Left renal pelvis (tissue), 4 donors: Measurements from ENCODE around the gene RTCB. TPM values are rescaled to one million over a fixed set of nuclear protein-coding genes. Genes with fewer than 3 reads are reported as not detected.

ENCODE experiments used
- DNase-seq, 4 donors: peaks; one replicate each; pipeline ENCODE4 v3.0.0-alpha.2; 2013; ENCODE audit warnings: low read depth in 4 of 4, low spot score in 3 of 4
- polyA plus RNA-seq, 4 donors: library from polyadenylated mRNA; unstranded; fragments of 120-200 nt; gene quantifications; one replicate each; pipeline ENCODE4 v1.2.1, GENCODE V29; 2013; ENCODE audit not compliant: insufficient read length in 4 of 4

RTCB gene
- 100 to 1,000 TPM in 2 of 4 donors, 10 to 100 TPM in 2; 77.9 to 106 (median 102) TPM for polyA plus RNA-seq

GRCh38 chr22:32411829-32412592 is at the start of gene RTCB:
Gene RTCB, minus strand, starts transcription at chr22:32412247. Its CDS starts 91 bp downstream, at chr22:32412156.
- peak; percentile 87 to 90 (median 89) for DNase-seq

GRCh38 chr22:32457031-32457430 is 45.0 kb upstream of the RTCB start:
- no peak for DNase-seq

- DNase-seq, result no peak
Measured at GRCh38 chr22:32448980-32449379, 36.9 kb upstream of the RTCB start.

DNA sequence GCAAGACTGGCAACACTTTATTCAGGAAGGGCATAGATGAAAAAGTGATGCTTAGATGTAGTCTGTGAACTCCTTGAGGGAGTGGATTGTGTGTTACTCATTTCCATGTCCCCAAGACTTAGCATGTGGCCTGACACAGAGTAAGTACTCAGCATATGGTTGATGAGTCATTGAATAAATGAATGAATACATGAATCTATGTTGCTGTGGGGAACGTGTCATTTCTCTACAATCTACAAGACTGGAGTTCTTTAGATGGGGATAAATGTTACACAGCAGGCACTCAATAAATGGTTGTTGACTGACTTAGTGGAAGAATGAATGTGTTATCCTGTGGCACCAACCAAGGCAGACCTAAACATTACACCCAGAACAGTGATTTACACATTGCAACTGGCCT is 34.3 kb upstream of the RTCB start:
- DNase-seq, result no peak

DNA sequence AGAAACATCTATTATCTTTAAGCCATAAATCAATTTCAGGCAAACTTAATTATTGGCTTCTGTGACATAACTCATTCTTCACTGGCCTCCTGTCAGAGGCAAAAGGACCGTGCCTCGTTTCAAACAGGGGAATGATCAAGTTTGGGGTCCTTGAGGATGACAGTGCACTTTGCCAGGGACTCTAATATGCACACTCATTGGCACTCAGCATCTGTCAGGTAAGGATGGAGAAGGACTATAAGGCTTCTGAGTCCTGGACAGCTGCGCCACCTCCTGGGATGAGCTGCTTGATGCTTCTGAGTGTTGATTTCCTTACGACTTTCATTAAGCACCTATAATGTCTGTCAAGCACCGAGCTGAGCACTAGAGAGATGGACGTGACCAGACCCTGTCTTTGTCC is 32.0 kb upstream of the RTCB start:
- DNase-seq, result no peak

DNA sequence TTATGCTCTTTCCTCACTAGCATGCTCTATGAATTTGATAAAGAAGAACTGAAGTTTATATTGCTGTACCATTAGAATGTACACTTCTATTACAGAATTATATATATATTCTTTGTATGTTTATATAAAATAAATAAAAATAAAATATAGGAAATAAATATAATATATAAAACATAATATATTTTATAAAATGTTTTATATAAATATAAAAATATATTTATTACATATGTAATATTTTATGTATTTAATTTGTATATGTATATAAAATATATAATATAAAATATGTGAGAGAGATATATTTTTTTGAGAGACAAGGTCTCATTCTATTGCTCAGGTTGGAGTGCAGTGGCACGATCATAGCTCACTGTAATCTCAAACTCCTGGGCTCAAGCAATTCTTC is 18.3 kb upstream of the RTCB start:
- DNase-seq, result no peak

- DNase-seq, result no peak
Measured at GRCh38 chr22:32426881-32427280, 14.8 kb upstream of the RTCB start.

DNA sequence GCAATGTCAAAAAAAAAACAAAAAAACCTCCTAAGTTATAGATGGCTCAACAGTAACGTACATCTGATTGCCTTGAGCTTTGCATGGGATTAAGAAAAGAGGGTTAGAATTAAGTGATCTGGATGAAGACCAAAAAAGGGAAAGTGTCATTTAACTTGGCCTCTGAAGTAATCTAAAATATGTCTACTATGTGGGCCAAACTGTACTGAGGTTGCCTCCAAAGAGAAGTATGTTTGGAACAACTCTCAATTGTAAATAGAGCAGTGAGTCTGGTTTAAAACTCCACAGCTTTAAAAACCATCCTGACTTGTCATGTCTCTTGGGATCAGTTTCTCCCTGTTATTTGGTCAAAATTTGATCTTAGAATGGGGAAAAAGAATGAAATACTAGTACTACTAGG is 11.6 kb upstream of the RTCB start:
- no peak for DNase-seq

DNA sequence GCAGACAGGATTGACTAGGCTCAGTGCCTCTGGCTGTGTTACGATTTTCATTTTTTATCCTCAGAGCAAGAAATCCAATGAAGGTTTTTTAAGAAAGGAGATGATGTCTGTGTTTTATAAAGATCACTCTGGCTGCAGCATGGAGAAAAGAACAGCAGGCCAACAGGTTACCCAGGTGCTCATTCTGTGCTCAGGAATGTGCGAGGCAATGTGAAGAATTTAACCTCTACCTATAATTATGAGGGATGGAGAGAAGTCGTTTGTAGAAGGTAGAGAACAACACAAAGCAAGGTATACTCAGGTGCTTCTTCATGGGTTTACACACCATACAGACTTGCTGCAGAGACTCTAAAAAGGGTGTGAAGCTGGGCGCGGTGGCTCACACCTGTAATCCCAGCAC is 10.0 kb upstream of the RTCB start:
- DNase-seq, result no peak

GRCh38 chr22:32421484-32421883 is 9.4 kb upstream of the RTCB start:
- DNase-seq, result no peak

- no peak for DNase-seq
Measured at GRCh38 chr22:32417906-32418305, 5.9 kb upstream of the RTCB start.

DNA sequence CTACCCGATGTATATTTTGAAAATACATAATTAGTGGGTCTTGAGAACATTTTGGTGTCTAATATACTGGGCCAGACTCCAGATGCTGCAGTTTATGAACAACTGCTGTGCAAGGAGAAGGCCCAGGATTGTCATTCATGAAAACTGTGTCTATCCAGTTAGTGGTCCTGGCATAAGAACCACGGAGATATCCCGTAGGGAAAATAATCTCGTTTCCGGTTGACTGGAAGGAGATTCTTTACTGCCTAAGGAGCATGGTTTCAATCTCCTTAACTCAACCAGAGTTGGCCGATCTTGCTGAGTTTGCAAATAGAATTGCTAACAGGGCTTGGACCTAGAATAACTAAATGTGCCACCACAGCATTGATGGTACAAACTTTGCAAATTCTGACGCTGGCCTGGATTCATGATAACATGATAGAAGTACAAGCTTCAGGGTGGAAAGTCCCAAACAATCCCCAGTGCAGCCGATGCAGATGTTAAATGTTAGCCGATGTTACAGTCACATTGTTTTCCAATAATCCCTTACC is 4.6 kb upstream of the RTCB start:
- no peak for DNase-seq

DNA sequence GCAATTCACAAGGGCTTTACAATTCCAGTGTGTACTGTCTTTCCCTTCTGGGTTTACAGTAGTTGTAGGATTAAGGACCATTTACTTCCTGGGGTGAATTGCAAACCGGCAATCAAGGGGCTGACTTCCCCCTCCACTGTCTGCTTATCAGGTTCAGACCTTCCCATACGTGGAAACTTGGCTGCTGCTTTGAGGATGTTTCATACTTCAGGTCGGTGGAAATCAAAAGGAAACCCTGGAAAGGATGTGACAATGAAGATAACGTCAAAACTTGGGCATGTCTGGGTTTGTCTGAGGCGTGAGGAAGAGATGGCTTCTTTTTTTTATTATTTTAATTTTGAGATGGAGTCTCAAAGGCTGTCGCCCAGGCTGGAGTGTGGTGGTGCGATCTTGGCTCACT is 2.1 kb upstream of the RTCB start:
- DNase-seq, result no peak

DNA sequence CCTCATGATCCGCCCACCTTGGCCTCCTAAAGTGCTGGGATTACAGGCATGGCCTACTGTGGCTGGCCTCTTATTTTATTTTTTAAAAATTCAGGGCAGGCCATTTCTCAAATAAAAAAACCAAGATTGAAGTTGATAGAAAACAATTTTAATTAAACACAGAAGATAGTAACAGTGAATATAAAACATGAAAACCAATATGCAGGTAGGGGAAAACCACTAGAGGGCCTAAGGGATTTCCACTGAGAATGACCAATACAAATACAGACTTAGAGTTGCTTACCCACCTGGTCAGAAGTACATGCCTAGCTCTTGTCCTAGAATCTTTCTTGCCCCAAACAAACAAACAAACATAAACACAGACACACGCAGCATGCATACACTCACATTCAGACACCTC is 1.7 kb upstream of the RTCB start:
- no peak for DNase-seq

DNA sequence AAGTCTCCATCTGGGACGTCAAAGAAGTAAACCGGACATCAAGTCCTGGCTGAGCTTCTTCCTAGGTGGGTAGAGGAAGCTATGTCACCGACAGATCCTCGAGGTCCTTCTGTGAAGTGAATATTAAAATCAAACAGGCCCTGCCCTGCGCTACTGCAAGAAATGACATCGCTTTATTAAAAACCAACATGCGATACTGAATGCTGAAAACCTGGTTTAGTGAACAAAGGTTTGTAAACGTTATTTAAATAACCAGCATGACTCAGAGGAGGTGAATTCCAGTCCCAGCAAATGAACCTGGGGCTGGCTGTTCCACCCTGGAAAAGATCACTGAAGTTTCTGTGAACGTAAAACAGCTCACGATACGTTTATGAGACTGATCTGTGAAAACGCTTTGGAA is 645 bp downstream of the RTCB start:
- DNase-seq, result no peak

DNA sequence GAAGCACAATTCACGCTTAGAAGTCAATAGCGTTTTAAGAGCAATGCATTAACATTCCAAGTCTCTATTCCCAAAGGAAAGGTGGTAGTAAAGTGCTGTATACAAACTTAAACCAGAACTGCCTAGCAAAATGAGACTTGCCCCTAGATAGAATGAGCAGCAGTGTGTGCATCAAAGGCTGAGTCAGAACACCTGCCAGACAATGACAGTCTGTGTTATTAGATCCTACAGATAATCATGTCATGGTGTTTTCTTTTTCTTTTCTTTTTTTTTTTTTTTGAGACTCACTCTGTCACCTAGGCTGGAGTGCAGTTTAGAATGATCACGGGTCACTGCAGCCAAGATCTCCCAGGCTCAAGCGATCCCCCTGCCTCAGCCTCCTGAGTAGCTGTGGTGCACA is 1.6 kb downstream of the RTCB start:
- no peak for DNase-seq

- no peak for DNase-seq
Measured at GRCh38 chr22:32409977-32410376, 2.1 kb downstream of the RTCB start.

GRCh38 chr22:32407936-32408335 is 4.1 kb downstream of the RTCB start:
- DNase-seq, result no peak

DNA sequence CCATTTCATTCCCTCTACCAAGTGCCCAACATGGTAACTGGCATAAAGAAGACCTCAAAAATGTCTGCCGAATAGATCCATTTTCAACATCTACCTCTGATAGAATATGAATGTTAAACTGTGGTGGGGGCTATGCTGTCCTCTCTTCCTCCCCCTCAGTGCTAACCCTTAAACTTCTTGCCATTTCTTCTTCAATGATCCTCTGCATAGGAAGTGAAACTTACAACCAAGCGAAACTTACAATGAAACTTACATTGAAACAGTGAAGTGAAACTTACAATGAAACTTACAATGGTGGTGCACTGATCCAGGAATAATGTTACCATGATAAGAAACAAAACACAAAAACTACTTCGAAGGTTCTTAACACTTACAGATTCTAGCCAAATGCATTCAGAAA is 4.7 kb downstream of the RTCB start:
- no peak for DNase-seq

DNA sequence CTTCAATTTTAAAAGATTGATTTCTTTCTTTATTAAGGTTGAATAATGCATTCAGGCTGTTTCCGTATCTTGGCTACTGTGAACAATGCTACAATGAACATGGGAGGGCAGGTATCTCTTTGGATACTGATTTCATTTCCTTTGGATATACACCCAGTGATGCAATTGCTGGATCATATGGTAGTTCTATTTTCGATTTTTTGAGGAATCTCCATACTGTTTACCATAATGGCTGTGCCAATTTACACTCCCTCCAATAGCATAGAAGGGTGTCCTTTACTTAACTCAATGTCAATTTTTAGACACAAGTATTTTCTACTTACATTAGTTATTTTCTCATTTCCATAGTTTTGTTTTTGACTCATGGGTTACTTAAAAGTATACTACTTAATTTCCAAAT is 8.0 kb downstream of the RTCB start:
- no peak for DNase-seq

GRCh38 chr22:32401486-32401885 is 10.6 kb downstream of the RTCB start:
- DNase-seq, result no peak

DNA sequence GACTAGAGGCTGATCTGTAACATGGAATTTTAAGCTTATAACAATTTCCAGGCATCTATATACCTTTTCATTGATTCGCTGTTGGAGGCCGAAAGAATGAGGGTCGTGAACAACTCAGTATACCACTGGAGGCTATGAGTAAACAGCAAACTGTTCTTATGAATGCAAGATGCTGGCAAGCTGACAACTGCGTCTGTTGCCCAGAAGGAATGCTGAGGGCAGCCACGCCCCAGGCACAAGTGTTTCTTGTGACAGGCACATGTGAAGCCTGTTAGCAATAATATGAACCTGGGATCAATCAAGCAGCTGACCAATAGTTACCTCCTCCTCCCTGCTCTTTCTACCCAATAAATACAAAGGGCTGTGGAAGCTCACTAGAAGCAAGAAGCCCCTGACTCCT is 15.3 kb downstream of the RTCB start:
- DNase-seq, result no peak

GRCh38 chr22:32396255-32396654 is 15.8 kb downstream of the RTCB start:
- no peak for DNase-seq
